GM19240 (cell line): Measurements from ENCODE around the gene ZNF213.
"Not testable (repeated sequence)": the region's sequence is repeated elsewhere in the genome, so short reads cannot be mapped to it uniquely, and the experiment has no call there.

ENCODE experiments used
- DNase-seq: peaks from one replicate; pipeline ENCODE4 v3.0.0; 2011; ENCODE audit warnings: low spot score; ENCODE audit not compliant: insufficient read length

Gene ZNF213

GRCh38 chr16:3170440-3171180, 35.8 kb downstream of the ZNF213 start:
- no peak for DNase-seq

- no peak for DNase-seq
Measured at GRCh38 chr16:3171181-3171854, 36.5 kb downstream of the ZNF213 start.

- DNase-seq: no peak
Measured at GRCh38 chr16:3171855-3172593, 37.2 kb downstream of the ZNF213 start.

- DNase-seq: no peak
Measured at GRCh38 chr16:3173892-3174617, 39.2 kb downstream of the ZNF213 start.

GRCh38 chr16:3174618-3175148, 39.9 kb downstream of the ZNF213 start:
- no peak for DNase-seq

- DNase-seq: no peak
Measured at GRCh38 chr16:3175157-3176093, 40.6 kb downstream of the ZNF213 start.

- DNase-seq: no peak
Measured at GRCh38 chr16:3179651-3180050, 44.8 kb downstream of the ZNF213 start.

- no peak for DNase-seq
Measured at GRCh38 chr16:3180445-3180878, 45.6 kb downstream of the ZNF213 start.

- not testable (repeated sequence) for DNase-seq
Measured at GRCh38 chr16:3182293-3182607, 47.4 kb downstream of the ZNF213 start.

- no peak for DNase-seq
Measured at GRCh38 chr16:3182608-3183444, 48.0 kb downstream of the ZNF213 start.

- no peak for DNase-seq
Measured at GRCh38 chr16:3183445-3184139, 48.8 kb downstream of the ZNF213 start.

- DNase-seq: no peak
Measured at GRCh38 chr16:3186946-3187690, 52.3 kb downstream of the ZNF213 start.

GRCh38 chr16:3187798-3188674, 53.2 kb downstream of the ZNF213 start, which contains the start of gene OR1F1:
Gene OR1F1 (plus strand): TSS chr16:3188204.
- DNase-seq: no peak

- DNase-seq: no peak
Measured at GRCh38 chr16:3188675-3188924, 53.8 kb downstream of the ZNF213 start.

GRCh38 chr16:3188925-3189825, 54.3 kb downstream of the ZNF213 start:
- no peak for DNase-seq

GRCh38 chr16:3189869-3190268, 55.0 kb downstream of the ZNF213 start:
- no peak for DNase-seq
